Ovary (tissue), 9 donors: ENCODE measurements around the gene TBR1. TPM values are rescaled to one million over a fixed set of nuclear protein-coding genes. Genes with fewer than 3 reads are reported as not detected.

Experiments
- DNase-seq, 5 donors: peaks; one replicate each; pipeline ENCODE4 v3.0.0-alpha.2; 2019 to 2020
- H3K27ac ChIP-seq, 2 donors: fragments of 200-600 bp; one replicate each; pipeline versions ENCODE4 v1.5.1 to v1.8.0; 2019 to 2022
- H3K27me3 ChIP-seq: fragments of 200-600 bp; one replicate; pipeline ENCODE4 v1.8.0; 2022
- H3K36me3 ChIP-seq: fragments of 200-600 bp; sonication (generic); one replicate; pipeline ENCODE4 v1.5.1; 2019
- H3K4me1 ChIP-seq: one replicate; pipeline ENCODE4 v1.8.1; 2013; ENCODE audit warnings: mild to moderate bottlenecking, moderate library complexity; ENCODE audit not compliant: insufficient read depth
- H3K4me3 ChIP-seq: fragments of 200-600 bp; sonication (generic); one replicate; pipeline ENCODE4 v1.5.1; 2017
- H3K9me3 ChIP-seq, 2 donors: fragments of 200-600 bp in 1 of 2; sonication (generic) in 1 of 2; one replicate each; pipeline versions ENCODE4 v1.5.1 to v1.8.1; 2013 to 2019; ENCODE audit warnings: mild to moderate bottlenecking in 1 of 2, moderate library complexity in 1 of 2
- EP300 ChIP-seq: sonication (generic); formaldehyde crosslinking; IDR thresholded peaks from one replicate; pipeline ENCODE4 v1.6.1; 2017; ENCODE audit warnings: antibody characterized with exemption
- POLR2A ChIP-seq: fragments of 450-650 bp; IDR thresholded peaks from one replicate; pipeline ENCODE4 v1.6.1; 2017; ENCODE audit warnings: antibody characterized with exemption, mild to moderate bottlenecking, moderate library complexity
- WGBS, 3 donors: extraction: QIAGEN DNeasy Blood & Tissue Kit in 1 of 3; methylation state at CpG; one replicate each; pipeline versions ENCODE4 v1.1.5 to v1.1.7; 2013 to 2017; 5-methylcytosine and 5-hydroxymethylcytosine counted together
- intact Hi-C, 4 donors: fragments of 100-400 bp; cut with DNase I; formaldehyde crosslinking; loops; one replicate each; pipeline versions ENCODE4 v1.11.0 to v1.15.1; 2022 to 2023
- polyA plus RNA-seq, 2 donors: library from polyadenylated mRNA; stranded (reverse); fragments of 200-250 nt in 1 of 2; fragments of 350-450 nt in 1 of 2; fragmentation: Illumina TruSeq in 1 of 2; extraction: RNeasy Lipid Tissue Mini Kit (QIAGEN cat#74804) in 1 of 2; gene quantifications; one replicate each; pipeline ENCODE4 v1.2.3, GENCODE V29; 2013 to 2014
- total RNA-seq, 7 donors: library from RNA; depleted of rRNA in 2 of 7; stranded (reverse); fragments of >200 nt in 2 of 7; fragmentation: NEBNext Ultra II Directional in 3 of 7; extraction: Animal tissue kit (Norgen Biotek cat#: 25700) in 3 of 7; gene quantifications; one replicate each; pipeline versions ENCODE4 v1.1.0 to v1.2.4, GENCODE V29; 2016 to 2023
- TF ChIP-seq, protein P1 (sequence below), 3 donors: fragments of 450-650 bp in 2 of 3; fragments of 200-600 bp in 1 of 3; IDR thresholded peaks; one replicate each; pipeline versions ENCODE4 v1.5.1 to v1.8.0; 2016 to 2022; ENCODE audit warnings: antibody characterized with exemption in 3 of 3, mild to moderate bottlenecking in 1 of 3
- donor health status: DM: no; HTN: no; CAD: no; lungs with moderate emphysema.
- donor health status: DM: no; HTN: no; CAD: no.
- donor health status: Bipolar disorder and iron deficiency.
- donor health status: DM: yes; HTN: yes; CAD: no.
- donor health status: DM: no; HTN: no; CAD: no.
- donor health status: DM: yes; HTN: yes; CAD: no.

Gene TBR1
- total and polyA plus RNA-seq, 9 donors = not detected

DNA sequence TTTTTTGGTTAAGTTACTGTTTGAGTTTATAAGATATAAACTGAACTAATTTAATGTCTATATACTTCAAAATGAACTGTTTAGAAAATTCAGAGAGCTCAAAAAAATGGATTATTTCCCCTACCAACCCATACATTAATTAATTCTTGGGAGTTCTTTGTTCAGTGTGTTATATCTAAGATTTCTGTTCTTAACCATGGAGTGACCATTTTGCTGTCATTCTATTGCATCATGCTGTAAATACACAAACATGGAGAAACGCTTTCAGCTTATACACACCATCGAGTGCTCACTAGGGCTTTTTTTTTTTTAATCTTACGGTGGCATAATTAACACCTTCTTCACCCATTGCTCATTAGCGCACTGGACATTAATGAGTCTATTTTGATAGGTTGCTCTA is 33.4 kb upstream of the TBR1 start:
- WGBS, 3 donors = 94 to 97% (median 96%) methylated on average over 4 of the region's 4 CpGs
- H3K4me3 ChIP-seq = no peak overlapping the region
- no peaks in the 10 kb centered on the region for H3K4me1 ChIP-seq
- TF ChIP-seq POLR2A = no peak
- TF ChIP-seq, protein P1, sequence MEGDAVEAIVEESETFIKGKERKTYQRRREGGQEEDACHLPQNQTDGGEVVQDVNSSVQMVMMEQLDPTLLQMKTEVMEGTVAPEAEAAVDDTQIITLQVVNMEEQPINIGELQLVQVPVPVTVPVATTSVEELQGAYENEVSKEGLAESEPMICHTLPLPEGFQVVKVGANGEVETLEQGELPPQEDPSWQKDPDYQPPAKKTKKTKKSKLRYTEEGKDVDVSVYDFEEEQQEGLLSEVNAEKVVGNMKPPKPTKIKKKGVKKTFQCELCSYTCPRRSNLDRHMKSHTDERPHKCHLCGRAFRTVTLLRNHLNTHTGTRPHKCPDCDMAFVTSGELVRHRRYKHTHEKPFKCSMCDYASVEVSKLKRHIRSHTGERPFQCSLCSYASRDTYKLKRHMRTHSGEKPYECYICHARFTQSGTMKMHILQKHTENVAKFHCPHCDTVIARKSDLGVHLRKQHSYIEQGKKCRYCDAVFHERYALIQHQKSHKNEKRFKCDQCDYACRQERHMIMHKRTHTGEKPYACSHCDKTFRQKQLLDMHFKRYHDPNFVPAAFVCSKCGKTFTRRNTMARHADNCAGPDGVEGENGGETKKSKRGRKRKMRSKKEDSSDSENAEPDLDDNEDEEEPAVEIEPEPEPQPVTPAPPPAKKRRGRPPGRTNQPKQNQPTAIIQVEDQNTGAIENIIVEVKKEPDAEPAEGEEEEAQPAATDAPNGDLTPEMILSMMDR (IDR thresholded peaks at IDR 0.05) = no peak
- TF ChIP-seq EP300 = no peak
- H3K27me3 ChIP-seq = no peaks in the 10 kb centered on the region
- no peak for DNase-seq
- H3K36me3 ChIP-seq = no peaks in the 10 kb centered on the region
- H3K27ac ChIP-seq = no peak overlapping the region
- no peaks in the 10 kb centered on the region for H3K9me3 ChIP-seq
- intact Hi-C loops = no loop called here

- no peaks in the 10 kb centered on the region for H3K9me3 ChIP-seq
- intact Hi-C loops = no loop called here
Measured at GRCh38 chr2:161384864-161385263, 31.2 kb upstream of the TBR1 start.

DNA sequence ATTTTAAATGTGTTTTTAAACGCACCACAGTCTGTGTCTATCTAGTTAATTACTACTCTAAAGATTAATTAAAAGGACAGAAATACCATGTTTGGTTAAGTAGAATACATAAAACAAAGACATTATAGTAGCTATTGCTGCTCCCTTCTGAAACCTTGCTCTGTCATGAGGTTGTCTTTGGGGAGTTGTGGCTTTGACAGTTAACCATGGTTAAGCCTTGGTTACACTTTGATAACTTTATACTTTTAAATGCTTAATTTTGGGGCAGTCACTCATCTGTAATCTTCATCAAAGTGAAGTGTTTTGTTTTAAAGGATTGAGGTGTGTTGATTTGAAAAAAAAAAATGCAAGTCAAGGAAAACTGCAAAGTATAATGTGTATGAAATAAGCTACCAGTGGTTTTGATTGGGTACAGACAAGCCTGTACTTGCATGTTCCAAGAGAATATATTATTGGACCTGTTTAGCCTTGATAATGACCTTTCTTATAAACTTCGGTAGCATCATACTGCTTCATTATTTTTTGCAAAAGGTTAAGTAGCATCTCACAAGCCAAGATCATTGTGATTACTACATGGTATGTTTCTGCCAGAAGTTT is 29.8 kb upstream of the TBR1 start:
- TF ChIP-seq POLR2A (no peak), EP300 (no peak)
- TF ChIP-seq, protein P1 (IDR thresholded peaks at IDR 0.05) = no peak
- Histone ChIP-seq H3K36me3 (no peaks in the 10 kb centered on the region), H3K4me3 (no peak overlapping the region), H3K9me3 (no peaks in the 10 kb centered on the region), H3K27ac (no peak overlapping the region), H3K27me3 (no peaks in the 10 kb centered on the region), H3K4me1 (no peaks in the 10 kb centered on the region)
- intact Hi-C loops = no loop called here
- 84 to 89% (median 88%) methylated on average over 2 of the region's 2 CpGs for WGBS, 3 donors
- no peak for DNase-seq

More at GRCh38 chr2:161384864-161385263, 31.2 kb upstream of the TBR1 start:
- Histone ChIP-seq H3K4me3 (no peak overlapping the region), H3K36me3 (no peaks in the 10 kb centered on the region), H3K4me1 (no peaks in the 10 kb centered on the region), H3K27me3 (no peaks in the 10 kb centered on the region), H3K27ac (no peak overlapping the region)
- no peak for DNase-seq
- TF ChIP-seq POLR2A (no peak), EP300 (no peak)
- TF ChIP-seq, protein P1 (IDR thresholded peaks at IDR 0.05) = no peak

DNA sequence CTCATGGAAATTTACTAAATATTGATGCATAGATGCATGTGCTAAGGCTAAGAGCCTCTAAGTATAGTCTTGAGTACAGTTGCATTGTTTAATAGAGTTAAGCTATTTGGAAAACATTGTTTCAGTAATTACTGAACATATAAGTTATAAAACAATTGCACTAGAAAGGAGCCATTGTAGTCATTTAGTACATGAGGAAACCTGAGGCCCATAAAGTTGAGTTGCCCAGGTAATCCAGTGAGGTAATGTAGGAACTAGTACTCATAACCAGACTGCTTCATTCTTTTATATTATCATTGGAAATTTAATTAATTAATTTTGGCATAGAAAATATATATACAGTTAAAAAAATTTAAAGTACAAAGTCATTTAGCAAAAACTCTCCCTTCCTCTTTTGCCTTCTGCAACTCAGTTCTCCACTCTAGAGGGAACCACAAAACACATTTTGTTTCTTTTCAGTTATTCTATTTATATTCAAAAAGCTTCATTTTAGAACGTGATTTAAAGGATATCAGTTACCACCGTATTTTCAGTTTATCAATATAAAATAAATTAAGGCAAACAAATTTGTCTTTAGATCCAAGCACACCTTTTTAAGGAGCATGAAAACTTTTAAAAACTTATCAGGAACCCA is 27.8 kb upstream of the TBR1 start:
- TF ChIP-seq, protein P1 (IDR thresholded peaks at IDR 0.05) = no peak
- TF ChIP-seq POLR2A (no peak), EP300 (no peak)
- intact Hi-C loops = no loop called here
- Histone ChIP-seq H3K36me3 (no peaks in the 10 kb centered on the region), H3K27me3 (no peaks in the 10 kb centered on the region), H3K4me1 (no peaks in the 10 kb centered on the region), H3K4me3 (no peak overlapping the region), H3K27ac (no peak overlapping the region), H3K9me3 (no peaks in the 10 kb centered on the region)
- WGBS, 3 donors = 86 to 96% (median 92%) methylated on average over 2 of the region's 2 CpGs
- no peak for DNase-seq
